Measurements from ENCODE around the gene MSLN. TPM values are rescaled to one million over a fixed set of nuclear protein-coding genes. Genes with fewer than 3 reads are reported as not detected.

Gene MSLN
- total RNA-seq, 2 experiments from 2014 or later, result not detected

DNA sequence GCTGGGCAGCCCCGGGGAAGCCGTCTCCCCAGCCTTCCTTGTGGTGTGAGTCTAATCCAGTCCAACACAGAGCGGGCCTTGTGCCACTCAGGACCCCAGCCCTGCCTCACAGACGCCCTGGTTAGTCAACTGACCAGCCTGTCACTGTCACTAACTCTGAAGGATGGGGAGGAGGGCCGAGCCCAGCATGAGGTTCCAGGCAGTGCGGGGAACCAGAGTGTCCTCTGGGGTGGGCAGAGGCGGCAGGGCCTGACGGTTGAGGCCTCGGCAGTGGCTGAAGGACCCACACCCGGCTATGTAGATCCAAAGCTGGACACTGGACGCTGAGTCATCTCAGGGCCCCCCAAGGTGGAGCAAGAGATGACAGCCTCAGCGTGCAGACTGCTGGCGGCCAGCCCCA is 19.0 kb downstream of the MSLN start:
- Mint-ChIP-seq H3K9me3 (ENCODE audit: low read depth) (no peaks in the 10 kb centered on the region), H3K27ac (no peak overlapping the region), H3K4me3 (no peak overlapping the region), H3K27me3 (peaks cover 2% of the 10 kb centered on the region), H3K36me3 (ENCODE audit: low read depth) (no peaks in the 10 kb centered on the region), H3K4me1 (no peaks in the 10 kb centered on the region)
- POLR2A ChIA-PET, result no interaction called here
- ATAC-seq (no peak), DNase-seq (no peak)
- intact Hi-C loops (cut with DNase I, micrococcal nuclease), result no loop called here
- CTCF ChIA-PET, result no interaction called here

DNA sequence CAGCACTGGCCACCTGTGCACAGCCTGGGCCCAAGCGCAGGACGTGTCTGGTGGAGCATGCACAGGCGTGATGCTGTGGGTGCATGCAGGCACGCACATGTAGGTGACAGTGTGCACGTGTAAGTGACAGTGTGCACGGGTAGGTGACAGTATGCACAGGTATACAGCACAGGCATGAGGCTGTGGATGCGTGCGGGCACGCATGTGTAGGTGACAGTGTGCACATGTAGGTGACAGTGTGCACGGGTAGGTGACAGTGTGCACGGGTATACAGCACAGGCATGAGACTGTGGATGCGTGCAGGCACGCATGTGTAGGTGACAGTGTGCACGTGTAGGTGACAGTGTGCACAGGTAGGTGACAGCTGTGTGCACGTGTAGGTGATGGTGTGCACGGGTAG is 19.8 kb downstream of the MSLN start:
- DNase-seq (no peak), ATAC-seq (no peak)
- CTCF ChIA-PET, result interaction anchor here (0.6 to 1.4 kb wide), 2 partner anchors 68 to 160 kb away, joined by 3 to 4 read pairs; no protein-coding TSS in a partner anchor
- POLR2A ChIA-PET, result no interaction called here
- intact Hi-C loops (cut with DNase I, micrococcal nuclease), result no loop called here
- Mint-ChIP-seq H3K9me3 (ENCODE audit: low read depth) (no peaks in the 10 kb centered on the region), H3K36me3 (ENCODE audit: low read depth) (peaks cover 4% of the 10 kb centered on the region), H3K4me1 (peaks cover 4% of the 10 kb centered on the region), H3K4me3 (no peak overlapping the region), H3K27me3 (peaks cover 2% of the 10 kb centered on the region), H3K27ac (no peak overlapping the region)

DNA sequence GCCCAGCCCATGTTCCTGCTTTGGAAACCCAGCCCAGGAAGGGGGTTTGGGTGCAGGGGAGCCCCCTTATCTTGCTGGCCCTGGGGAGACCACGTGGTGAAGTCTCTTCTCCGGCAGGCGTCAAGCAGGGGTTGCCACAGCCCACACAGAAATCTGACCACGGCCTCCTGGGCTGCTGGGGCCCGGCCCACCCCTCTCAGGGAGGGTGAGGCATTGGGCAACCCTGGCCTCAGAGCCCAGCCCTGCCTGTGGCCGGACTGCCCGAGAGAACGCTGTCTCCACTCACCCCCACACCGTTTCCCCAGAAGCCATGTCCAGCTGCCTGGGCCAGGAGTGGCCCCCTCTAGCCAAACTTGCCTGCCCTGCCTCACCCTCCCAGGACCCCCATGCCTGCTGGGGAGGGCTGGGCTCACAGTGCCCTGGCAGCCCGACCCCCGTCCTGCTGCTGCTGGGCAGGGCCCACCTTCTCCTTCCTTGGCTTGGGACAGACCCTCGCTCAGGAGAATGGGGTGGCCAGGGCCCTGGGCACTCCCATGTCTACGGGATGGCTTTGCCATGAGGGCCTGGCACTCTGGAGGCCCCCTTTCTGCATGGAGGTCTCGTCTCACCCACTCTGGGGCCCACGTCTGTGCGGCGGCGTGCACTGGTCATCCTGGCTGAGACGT is 20.9 kb downstream of the MSLN start:
- no peak overlapping the region for H3K27ac Mint-ChIP-seq
- H3K9me3 Mint-ChIP-seq (ENCODE audit: low read depth), result no peaks in the 10 kb centered on the region
- H3K36me3 Mint-ChIP-seq (ENCODE audit: low read depth), result peaks cover 4% of the 10 kb centered on the region
- ATAC-seq, result no peak
- no peak for DNase-seq
- H3K4me3 Mint-ChIP-seq, result no peak overlapping the region
- CTCF ChIA-PET, result interaction anchor here (0.6 to 1.4 kb wide), 4 partner anchors 16 to 69 kb away, joined by 3 to 4 read pairs (median 4); no protein-coding TSS in a partner anchor
- intact Hi-C loops (cut with DNase I, micrococcal nuclease), result no loop called here
- H3K27me3 Mint-ChIP-seq, result peaks cover 2% of the 10 kb centered on the region
- peaks cover 6% of the 10 kb centered on the region for H3K4me1 Mint-ChIP-seq
- POLR2A ChIA-PET, result interaction anchor here (0.6 kb wide), 1 partner anchor 130 kb away, joined by 3 read pairs; no protein-coding TSS in a partner anchor

- ATAC-seq, result no peak
- peaks cover 4% of the 10 kb centered on the region for H3K36me3 Mint-ChIP-seq (ENCODE audit: low read depth)
- POLR2A ChIA-PET, result interaction anchor here (0.6 kb wide), 1 partner anchor 131 kb away, joined by 3 read pairs; no protein-coding TSS in a partner anchor
- intact Hi-C loops (cut with DNase I, micrococcal nuclease), result no loop called here
- H3K27ac Mint-ChIP-seq, result no peak overlapping the region
- no peak for DNase-seq
- no peak overlapping the region for H3K4me3 Mint-ChIP-seq
- peaks cover 8% of the 10 kb centered on the region for H3K4me1 Mint-ChIP-seq
- no peaks in the 10 kb centered on the region for H3K27me3 Mint-ChIP-seq
- no peaks in the 10 kb centered on the region for H3K9me3 Mint-ChIP-seq (ENCODE audit: low read depth)
- CTCF ChIA-PET, result interaction anchor here (1.2 kb wide), 1 partner anchor 69 kb away, joined by 3 read pairs; no protein-coding TSS in a partner anchor
Measured at GRCh38 chr16:782258-782657, 21.7 kb downstream of the MSLN start.

GRCh38 chr16:782766-783403 is 22.4 kb downstream of the MSLN start:
- H3K4me1 Mint-ChIP-seq, result peaks cover 10% of the 10 kb centered on the region
- ATAC-seq (no peak), DNase-seq (no peak)
- H3K27me3 Mint-ChIP-seq, result no peaks in the 10 kb centered on the region
- H3K9me3 Mint-ChIP-seq (ENCODE audit: low read depth), result no peaks in the 10 kb centered on the region
- intact Hi-C loops (cut with DNase I, micrococcal nuclease), result no loop called here
- H3K27ac Mint-ChIP-seq, result no peak overlapping the region
- H3K4me3 Mint-ChIP-seq, result no peak overlapping the region
- H3K36me3 Mint-ChIP-seq (ENCODE audit: low read depth), result peaks cover 4% of the 10 kb centered on the region
- ChIA-PET CTCF (interaction anchor here (1.2 to 1.6 kb wide), 2 partner anchors 70 to 73 kb away, joined by 3 to 6 read pairs; no protein-coding TSS in a partner anchor), POLR2A (no interaction called here)

DNA sequence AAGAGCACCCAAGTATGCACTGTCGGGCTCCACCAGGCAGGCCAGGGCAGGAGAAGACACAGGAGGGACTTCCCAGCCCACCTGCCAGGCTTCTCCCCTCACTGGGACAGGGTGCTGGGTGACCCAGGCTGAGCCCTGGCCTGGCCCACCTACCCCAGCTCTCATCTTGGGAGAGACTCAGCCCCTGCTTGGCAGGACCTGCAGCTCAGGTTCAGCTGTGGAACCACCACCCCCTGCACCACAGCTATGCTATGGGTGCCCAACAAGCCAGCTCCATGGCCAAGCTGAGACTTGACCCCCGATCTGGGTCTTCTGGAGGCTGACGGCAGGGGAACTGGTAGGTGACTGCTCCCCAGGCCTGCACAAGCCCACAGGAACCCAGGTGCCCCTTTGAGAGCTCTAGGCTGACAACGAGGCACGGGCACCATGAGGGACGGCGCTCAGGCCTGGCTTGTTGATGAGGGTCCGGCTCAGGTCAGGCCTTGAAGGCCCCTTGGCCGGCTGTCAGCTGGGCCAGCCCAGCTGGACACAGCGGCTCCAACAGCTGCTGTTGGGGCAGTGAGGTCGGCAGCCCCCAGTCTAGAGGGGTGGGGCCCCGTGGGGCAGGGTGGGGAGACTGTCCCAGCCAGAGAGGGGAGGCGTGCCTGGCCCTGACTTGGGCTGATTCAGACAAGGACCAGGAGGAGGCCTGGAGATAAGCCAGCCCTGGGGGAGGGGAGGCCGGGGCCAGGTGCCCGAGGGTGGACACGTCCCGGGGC is 23.0 kb downstream of the MSLN start:
- no peaks in the 10 kb centered on the region for H3K9me3 Mint-ChIP-seq (ENCODE audit: low read depth)
- ATAC-seq, result no peak
- no peaks in the 10 kb centered on the region for H3K27me3 Mint-ChIP-seq
- intact Hi-C loops (cut with DNase I, micrococcal nuclease), result no loop called here
- no peak overlapping the region for H3K4me3 Mint-ChIP-seq
- no peak for DNase-seq
- ChIA-PET POLR2A (no interaction called here), CTCF (interaction anchor here (0.9 to 3.6 kb wide), 3 partner anchors 38 to 74 kb away, joined by 3 to 55 read pairs (median 6); partner anchors contain the start of gene METRN)
- no peak overlapping the region for H3K27ac Mint-ChIP-seq
- peaks cover 4% of the 10 kb centered on the region for H3K36me3 Mint-ChIP-seq (ENCODE audit: low read depth)
- H3K4me1 Mint-ChIP-seq, result peaks cover 10% of the 10 kb centered on the region

DNA sequence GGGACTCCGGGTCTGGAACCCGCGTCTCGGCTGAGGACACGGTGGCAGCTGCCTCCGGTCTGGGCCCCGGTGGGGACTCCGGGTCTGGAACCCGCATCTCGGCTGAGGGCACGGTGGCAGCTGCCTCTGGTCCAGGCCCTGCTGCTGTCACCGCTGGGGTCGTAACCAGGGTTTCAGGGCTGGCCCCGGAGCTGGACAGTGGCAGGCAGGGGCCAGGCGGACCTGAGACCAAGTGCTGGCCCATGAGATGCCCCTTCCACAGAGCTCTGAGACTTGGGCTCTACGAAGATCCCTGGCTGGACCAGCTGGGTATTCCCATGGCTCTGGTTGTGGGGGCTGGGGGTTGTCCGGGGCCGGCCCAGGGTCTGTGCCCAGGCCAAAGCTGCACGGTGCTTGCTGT is 23.9 kb downstream of the MSLN start:
- ChIA-PET POLR2A (no interaction called here), CTCF (interaction anchor here (0.9 to 3.6 kb wide), 5 partner anchors 39 to 78 kb away, joined by 3 to 55 read pairs (median 3); partner anchors contain the start of gene METRN)
- DNase-seq, result no peak

DNA sequence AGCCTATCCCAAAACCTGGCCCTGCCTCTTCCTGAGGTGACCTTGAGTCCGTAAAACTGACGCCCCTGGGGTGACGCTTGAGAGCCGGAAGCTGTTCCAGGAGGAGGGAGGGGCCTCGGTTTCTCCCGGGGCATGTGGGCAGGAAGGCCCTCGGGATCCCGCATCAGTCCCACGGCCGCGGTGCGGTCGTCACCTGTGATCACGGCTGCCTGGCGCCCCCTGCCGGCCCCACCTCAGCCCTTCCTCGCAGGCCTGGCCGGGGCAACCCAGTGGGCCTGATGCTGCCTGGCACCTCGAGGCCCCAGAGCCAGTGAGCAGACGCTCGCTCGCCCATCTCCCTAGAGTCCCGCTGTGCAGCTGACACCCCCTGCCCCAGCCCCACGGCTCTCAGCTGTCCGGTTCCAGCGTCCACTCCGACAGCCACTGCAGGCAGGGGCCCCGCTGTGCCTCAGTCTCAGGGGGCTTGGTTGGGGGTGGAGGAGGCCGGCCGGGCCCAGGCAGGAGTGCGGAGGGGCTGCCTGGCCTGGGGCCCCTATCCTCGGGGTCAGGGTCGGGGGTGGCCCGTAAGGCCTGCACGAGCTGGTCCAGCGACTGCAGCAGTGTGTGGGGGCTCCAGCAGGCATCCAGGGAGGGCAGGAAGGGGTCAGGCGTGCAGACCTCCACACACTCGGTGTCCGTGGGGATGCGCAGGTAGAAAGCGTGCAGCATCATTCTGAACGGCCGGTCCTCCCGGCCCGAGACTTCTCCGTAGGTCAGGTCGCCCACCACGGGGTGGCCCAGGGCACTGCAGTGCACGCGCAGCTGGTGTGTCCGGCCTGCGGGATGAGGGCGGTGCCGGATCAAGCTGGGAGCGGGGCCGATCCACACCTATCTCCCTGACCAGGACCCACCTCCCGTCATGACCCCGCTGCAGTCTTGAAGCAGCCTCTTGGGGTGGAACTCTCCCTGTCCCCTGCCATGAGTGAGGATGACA is 25.3 kb downstream of the MSLN start:
- Mint-ChIP-seq H3K27ac (peak overlapping the region; percentile 25), H3K27me3 (no peaks in the 10 kb centered on the region), H3K4me3 (peak overlapping the region; percentile 88), H3K36me3 (ENCODE audit: low read depth) (peaks cover 8% of the 10 kb centered on the region), H3K9me3 (ENCODE audit: low read depth) (no peaks in the 10 kb centered on the region), H3K4me1 (peaks cover 13% of the 10 kb centered on the region)
- ChIA-PET CTCF (interaction anchor here (0.9 to 3.6 kb wide), 4 partner anchors 72 to 160 kb away, joined by 3 to 55 read pairs (median 4); partner anchors contain the start of gene METRN), POLR2A (no interaction called here)
- ATAC-seq (peak; percentile 21), DNase-seq (peak; percentile 85)
- intact Hi-C loops (cut with DNase I, micrococcal nuclease), result loop anchor here (1.0 to 5.0 kb wide), 2 partner anchors 75 to 89 kb away; no protein-coding TSS in a partner anchor

More for the DNA sequence above, 23.9 kb downstream of the MSLN start:
- no peak overlapping the region for H3K27ac Mint-ChIP-seq
- intact Hi-C loops (cut with DNase I, micrococcal nuclease), result no loop called here
- peaks cover 10% of the 10 kb centered on the region for H3K4me1 Mint-ChIP-seq
- H3K9me3 Mint-ChIP-seq (ENCODE audit: low read depth), result no peaks in the 10 kb centered on the region
- no peak overlapping the region for H3K4me3 Mint-ChIP-seq
- H3K27me3 Mint-ChIP-seq, result no peaks in the 10 kb centered on the region
- peaks cover 4% of the 10 kb centered on the region for H3K36me3 Mint-ChIP-seq (ENCODE audit: low read depth)
- ATAC-seq, result no peak

- peaks cover 13% of the 10 kb centered on the region for H3K4me1 Mint-ChIP-seq
- H3K27me3 Mint-ChIP-seq, result no peaks in the 10 kb centered on the region
- CTCF ChIA-PET, result interaction anchor here (0.6 to 1.8 kb wide), 5 partner anchors 44 to 123 kb away, joined by 4 to 9 read pairs (median 4); partner anchors contain the start of gene ANTKMT
- POLR2A ChIA-PET, result no interaction called here
- ATAC-seq, result no peak
- intact Hi-C loops (cut with DNase I, micrococcal nuclease), result loop anchor here in 1 of 2 experiments (5.0 kb wide), 1 partner anchor 90 kb away; no protein-coding TSS in a partner anchor
- H3K36me3 Mint-ChIP-seq (ENCODE audit: low read depth), result peaks cover 16% of the 10 kb centered on the region
- DNase-seq, result no peak
- peak overlapping the region; percentile 88 for H3K4me3 Mint-ChIP-seq
- no peaks in the 10 kb centered on the region for H3K9me3 Mint-ChIP-seq (ENCODE audit: low read depth)
- peak overlapping the region; percentile 78 for H3K27ac Mint-ChIP-seq
Measured at GRCh38 chr16:787321-787966, 26.9 kb downstream of the MSLN start.

DNA sequence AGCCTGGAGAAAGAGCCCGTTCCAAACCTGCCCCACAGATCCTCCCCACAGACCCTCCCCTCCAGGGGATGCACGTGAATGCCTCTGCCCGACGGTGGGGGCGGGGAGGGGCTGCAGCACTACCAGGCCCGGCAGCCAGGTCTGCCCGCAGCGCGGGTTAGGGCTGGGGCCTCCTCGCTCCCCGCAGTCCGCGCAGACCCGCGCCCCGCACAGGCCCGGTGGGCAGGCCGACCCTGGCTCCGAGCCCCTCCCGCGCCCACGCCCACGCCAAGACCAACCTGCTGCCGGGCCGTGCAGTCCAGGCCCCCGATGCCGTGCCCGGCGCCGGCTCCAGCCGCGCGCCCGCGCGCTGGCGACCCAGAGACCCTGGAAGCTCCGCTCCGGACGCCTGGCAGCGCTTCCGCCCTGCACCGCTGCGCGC is 27.5 kb downstream of the MSLN start, which contains the start of gene RPUSD1:
Gene RPUSD1 (minus strand): TSS at position 404 of the 421 bp plus-strand sequence. CDS start 644 bp downstream, outside the sequence.
- H3K4me1 Mint-ChIP-seq, result peaks cover 13% of the 10 kb centered on the region
- H3K9me3 Mint-ChIP-seq (ENCODE audit: low read depth), result no peaks in the 10 kb centered on the region
- ChIA-PET CTCF (interaction anchor here (0.6 to 1.8 kb wide), 7 partner anchors 13 to 123 kb away, joined by 4 to 9 read pairs (median 4); partner anchors contain the start of genes ANTKMT and GNG13), POLR2A (interaction anchor here (0.9 to 1.2 kb wide), 3 partner anchors 19 to 109 kb away, joined by 4 read pairs; no protein-coding TSS in a partner anchor)
- DNase-seq (no peak), ATAC-seq (peak; percentile 18)
- peak within 1 kb of the TSS; percentile 78 for H3K27ac Mint-ChIP-seq
- no peaks in the 10 kb centered on the region for H3K27me3 Mint-ChIP-seq
- intact Hi-C loops (cut with DNase I, micrococcal nuclease), result loop anchor here (1.0 to 5.0 kb wide), 12 partner anchors 19 to 436 kb away; partner anchors contain the start of genes ANTKMT (in 1 of the 2), AXIN1 (in 1 of the 2), DECR2 (in 1 of the 2) and JMJD8 (in 1 of the 2)
- H3K4me3 Mint-ChIP-seq, result peak within 1 kb of the TSS; percentile 88
- peaks cover 16% of the 10 kb centered on the region for H3K36me3 Mint-ChIP-seq (ENCODE audit: low read depth)
